ENCODE data around the gene EDN1.
"Not testable (repeated sequence)": the region's sequence is repeated elsewhere in the genome, so short reads cannot be mapped to it uniquely, and the experiment has no call there.

Gene EDN1

GRCh38 chr6:12295558-12296254 lies 5.5 kb downstream of the EDN1 start:
- no peak for DNase-seq

- peak; percentile 91 for DNase-seq
Observed at GRCh38 chr6:12296255-12296573, 6.1 kb downstream of the EDN1 start.

- DNase-seq, result no peak
Observed at GRCh38 chr6:12296604-12297003, 6.4 kb downstream of the EDN1 start.

GRCh38 chr6:12297363-12298016 lies 7.3 kb downstream of the EDN1 start:
- no peak for DNase-seq

GRCh38 chr6:12298017-12298978 lies 8.1 kb downstream of the EDN1 start:
- no peak for DNase-seq

GRCh38 chr6:12298995-12299394 lies 8.8 kb downstream of the EDN1 start:
- no peak for DNase-seq

- no peak for DNase-seq
Observed at GRCh38 chr6:12301018-12301417, 10.9 kb downstream of the EDN1 start.

- DNase-seq, result no peak
Observed at GRCh38 chr6:12304487-12304886, 14.3 kb downstream of the EDN1 start.

- DNase-seq, result no peak
Observed at GRCh38 chr6:12309070-12309469, 18.9 kb downstream of the EDN1 start.

- peak; percentile 25 for DNase-seq
Observed at GRCh38 chr6:12311106-12311505, 20.9 kb downstream of the EDN1 start.

GRCh38 chr6:12312736-12313135 lies 22.6 kb downstream of the EDN1 start:
- peak; percentile 30 for DNase-seq

- DNase-seq, result no peak
Observed at GRCh38 chr6:12313306-12313991, 23.3 kb downstream of the EDN1 start.

GRCh38 chr6:12313992-12314589 lies 23.9 kb downstream of the EDN1 start:
- DNase-seq, result peak; percentile 72

- no peak for DNase-seq
Observed at GRCh38 chr6:12314751-12315150, 24.6 kb downstream of the EDN1 start.

- no peak for DNase-seq
Observed at GRCh38 chr6:12315292-12316081, 25.3 kb downstream of the EDN1 start.

- DNase-seq, result no peak
Observed at GRCh38 chr6:12318749-12319148, 28.6 kb downstream of the EDN1 start.

GRCh38 chr6:12320074-12320473 lies 29.9 kb downstream of the EDN1 start:
- not testable (repeated sequence) for DNase-seq

- peak; percentile 78 for DNase-seq
Observed at GRCh38 chr6:12324099-12324498, 33.9 kb downstream of the EDN1 start.

GRCh38 chr6:12324748-12325147 lies 34.6 kb downstream of the EDN1 start:
- peak; percentile 19 for DNase-seq

- no peak for DNase-seq
Observed at GRCh38 chr6:12325872-12326271, 35.7 kb downstream of the EDN1 start.

GRCh38 chr6:12327391-12327790 lies 37.2 kb downstream of the EDN1 start:
- DNase-seq, result peak; percentile 69

- no peak for DNase-seq
Observed at GRCh38 chr6:12327988-12328387, 37.8 kb downstream of the EDN1 start.

Measured in EL (cell line).